HG02623 (cell line): ENCODE data around the gene TOR4A.

ENCODE experiments used
- ATAC-seq: cut with Tn5 transposase; IDR thresholded peaks from one replicate; pipeline ENCODE4 v1.9.1; 2021; ENCODE audit warnings: moderate library complexity; ENCODE audit not compliant: unreplicated experiment

The TOR4A gene

DNA sequence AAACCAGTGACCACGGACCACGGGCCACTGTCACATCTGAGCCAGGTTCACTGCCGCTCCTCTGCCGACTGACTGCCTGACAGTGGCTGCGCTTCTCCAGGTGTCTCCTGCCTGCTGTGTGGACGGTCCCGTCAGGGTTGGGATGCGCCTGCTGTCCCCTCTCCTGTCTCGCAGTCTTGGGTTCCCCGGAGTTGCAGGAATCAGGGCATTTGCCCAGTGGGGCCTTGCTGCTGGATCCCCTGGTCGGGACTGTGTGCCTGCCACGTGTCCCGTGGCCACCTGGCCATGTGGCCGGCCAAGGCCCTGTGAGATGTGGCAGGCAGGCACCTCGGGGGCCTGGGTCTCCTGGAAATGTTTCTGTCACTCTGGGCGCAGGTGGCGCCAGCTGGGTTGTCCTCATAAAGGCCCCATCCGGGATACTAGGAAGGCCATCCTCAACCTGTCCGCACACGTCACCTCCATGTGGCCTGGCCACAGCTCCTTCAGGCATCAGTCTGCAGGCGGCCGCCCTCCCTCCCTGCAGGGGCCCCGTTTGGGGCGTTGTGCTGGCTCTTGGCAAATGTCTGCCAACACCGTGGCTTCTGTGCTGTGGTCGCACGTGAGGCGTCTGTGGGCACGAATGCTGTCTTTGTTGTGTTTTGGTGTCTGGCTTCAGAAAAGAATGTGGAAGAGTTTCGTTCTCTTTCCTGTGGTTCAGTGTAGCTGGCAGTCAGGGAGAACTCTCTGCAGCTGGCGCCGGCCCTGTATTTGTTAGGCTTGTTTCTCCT lies 6.4 kb upstream of the TOR4A start:
- ATAC-seq, result no peak

DNA sequence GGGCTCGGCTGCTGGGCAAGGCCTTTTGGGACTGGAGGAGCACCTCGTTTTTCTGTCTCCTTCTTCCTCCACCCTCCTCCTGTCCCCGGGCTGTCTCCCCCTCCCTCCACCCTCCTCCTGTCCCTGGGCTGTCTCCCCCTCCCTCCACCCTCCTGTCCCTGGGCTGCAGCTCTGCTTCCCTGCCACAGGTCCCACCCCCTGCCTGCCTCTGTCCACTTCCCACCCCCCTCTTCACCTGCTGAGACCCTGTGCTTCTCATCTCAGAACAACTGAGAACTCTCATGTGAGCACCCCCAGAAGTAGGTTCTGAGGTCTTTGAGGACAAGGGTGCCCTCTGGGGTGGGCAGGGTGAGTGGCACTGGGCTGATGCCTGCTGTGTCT lies 5.8 kb upstream of the TOR4A start:
- no peak for ATAC-seq

DNA sequence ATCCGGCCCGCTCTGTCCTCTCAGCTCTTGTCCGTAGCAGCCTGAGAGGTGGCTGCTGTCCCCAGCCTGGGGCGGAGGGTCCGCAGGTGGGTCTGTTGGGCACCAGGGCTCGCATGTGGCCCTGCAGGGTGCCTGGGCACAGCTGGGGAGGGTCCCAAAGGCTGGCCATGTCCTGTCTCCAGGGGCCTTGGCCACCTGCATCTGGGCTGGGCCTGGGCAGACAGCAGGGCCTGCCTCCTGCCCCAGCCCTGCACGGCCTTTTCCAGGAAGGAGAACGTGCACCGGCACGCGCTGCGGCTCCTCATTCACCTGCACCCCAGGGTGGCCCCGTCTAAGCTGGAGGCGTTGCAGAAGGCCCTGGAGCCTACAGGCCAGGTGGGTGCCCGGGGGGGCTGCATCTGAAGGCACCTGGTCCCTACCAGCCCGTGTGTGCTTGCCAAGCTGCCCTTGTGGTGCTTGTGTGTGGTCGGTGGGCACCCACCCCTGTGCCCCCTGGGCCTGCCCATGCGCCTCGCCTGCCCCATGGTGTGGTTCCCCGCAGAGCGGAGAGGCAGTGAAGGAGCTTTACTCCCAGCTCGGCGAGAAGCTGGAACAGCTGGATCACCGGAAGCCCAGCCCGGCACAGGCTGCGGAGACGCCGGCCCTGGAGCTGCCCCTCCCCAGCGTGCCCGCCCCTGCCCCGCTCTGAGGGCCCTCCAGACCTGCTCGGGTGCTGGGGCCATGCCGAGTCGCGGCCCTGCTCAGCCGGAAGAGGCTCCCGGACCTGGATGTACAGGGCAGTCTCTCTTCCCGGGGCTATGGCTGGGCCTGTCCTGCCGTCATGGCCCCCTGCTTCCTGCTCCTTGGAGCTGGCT lies 5.1 kb upstream of the TOR4A start:
- ATAC-seq, result no peak

DNA sequence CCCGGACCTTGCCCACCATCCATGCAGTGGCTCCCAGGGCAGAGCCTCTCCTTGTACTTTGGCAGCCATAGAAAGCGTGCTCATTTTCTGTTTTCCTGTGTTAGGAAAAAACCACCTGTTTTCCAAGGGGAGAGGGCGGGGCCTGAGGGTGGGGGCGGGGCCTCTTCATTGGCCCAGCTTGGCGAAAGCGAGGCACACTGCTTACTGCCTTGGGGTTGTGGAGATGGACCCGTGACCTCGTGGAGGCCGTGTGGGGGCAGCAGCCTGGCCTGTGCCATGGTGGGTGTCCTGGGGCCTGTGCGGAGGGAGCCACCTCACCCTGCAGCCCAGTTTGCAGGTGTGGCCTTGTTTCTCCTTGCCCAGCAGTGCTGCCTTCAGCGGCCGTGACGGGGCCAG lies 4.4 kb upstream of the TOR4A start:
- ATAC-seq, result no peak

DNA sequence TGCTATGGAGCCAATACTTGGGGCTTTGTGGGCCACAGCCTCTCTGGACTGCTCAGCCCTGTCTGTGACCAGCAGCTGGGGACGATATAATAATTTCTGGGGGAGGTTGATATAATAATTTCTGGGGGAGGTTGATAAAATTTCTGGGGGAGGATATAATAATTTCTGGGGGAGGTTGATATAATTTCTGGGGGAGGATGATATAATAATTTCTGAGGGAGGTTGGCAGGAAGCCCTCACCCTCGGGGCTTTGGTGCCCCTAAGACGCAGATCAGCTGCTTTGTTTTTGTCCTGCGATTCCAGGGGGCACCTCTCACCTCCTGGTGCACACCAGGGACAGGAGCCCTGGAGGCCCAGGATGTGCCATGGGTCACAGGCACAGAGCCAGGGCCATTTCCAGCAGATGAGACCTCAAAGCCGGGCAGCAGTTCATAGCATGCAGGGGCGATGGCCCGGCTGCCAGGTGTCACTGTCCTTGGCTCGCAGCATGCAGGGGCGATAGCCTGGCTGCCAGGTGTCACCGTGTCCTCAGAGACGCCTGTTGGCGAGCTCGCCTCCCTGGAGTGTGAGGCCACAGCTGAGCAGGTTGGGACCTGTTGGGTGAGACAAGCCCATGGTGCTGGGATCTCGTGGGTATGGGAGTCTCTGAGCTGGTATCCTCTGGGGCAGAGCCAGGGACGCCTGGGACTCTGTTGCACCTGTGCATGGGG lies 3.8 kb upstream of the TOR4A start:
- ATAC-seq, result no peak

DNA sequence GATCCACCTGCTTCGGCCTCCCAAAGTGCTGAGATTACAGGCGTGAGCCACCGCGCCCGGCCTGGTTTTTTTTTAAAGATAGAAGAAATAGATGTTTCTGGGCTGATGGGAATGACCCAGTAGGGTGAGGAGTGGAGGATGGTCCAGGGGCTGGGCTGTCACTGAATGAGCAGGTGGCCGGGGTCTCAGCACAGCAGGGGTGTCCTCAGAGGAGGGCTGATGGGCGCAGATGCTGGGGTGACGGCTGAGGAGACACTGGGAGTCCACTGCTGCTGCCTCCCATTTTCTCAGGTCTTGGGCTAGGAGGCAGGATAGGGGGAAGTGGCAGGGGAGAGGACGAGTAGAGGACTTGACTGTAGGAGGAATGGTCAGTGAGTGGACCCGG lies 2.3 kb upstream of the TOR4A start:
- no peak for ATAC-seq

DNA sequence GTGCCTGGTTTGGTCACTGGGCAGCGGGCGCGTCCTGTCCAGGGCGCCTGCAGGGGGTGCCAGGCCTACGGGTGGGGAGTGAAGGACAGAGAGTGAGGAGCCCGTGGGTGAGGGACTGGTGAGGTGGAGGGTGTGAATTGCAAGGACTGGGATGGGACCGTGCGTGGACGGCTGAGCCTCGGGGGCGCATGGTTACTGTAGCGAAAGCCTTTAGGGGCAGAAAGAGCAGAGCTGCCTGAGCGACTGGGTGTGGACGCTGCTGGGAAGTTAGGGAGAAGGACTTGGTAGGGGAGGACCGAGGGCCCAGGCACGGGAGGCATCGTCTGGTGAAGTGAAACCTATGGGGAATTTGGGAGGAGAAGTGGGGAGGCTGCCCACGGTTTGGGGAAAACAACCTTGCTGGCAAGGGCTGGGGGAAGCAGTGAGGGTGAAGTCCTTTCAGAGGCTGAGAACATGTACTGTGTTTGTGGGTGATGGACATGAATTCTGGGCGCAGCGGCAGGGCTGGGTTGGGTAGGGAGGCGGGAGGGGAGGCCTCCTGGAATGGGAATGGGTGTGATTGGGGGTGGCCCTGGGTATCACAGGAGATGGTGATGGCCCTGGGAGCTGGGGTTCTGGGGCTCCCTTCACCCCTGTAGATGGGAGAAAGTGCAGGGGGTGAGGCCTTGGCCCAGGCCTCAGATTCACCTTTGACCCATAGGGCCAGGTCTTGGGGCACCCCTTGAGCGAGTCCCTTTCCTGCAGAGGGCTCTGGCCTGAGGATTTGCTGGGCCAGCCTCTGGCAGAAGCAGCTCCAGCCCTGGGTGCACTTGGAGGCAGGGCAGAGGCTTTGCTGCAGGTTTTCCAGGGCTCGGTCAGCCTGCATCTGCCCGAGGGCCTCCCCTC lies 1.7 kb upstream of the TOR4A start:
- no peak for ATAC-seq

DNA sequence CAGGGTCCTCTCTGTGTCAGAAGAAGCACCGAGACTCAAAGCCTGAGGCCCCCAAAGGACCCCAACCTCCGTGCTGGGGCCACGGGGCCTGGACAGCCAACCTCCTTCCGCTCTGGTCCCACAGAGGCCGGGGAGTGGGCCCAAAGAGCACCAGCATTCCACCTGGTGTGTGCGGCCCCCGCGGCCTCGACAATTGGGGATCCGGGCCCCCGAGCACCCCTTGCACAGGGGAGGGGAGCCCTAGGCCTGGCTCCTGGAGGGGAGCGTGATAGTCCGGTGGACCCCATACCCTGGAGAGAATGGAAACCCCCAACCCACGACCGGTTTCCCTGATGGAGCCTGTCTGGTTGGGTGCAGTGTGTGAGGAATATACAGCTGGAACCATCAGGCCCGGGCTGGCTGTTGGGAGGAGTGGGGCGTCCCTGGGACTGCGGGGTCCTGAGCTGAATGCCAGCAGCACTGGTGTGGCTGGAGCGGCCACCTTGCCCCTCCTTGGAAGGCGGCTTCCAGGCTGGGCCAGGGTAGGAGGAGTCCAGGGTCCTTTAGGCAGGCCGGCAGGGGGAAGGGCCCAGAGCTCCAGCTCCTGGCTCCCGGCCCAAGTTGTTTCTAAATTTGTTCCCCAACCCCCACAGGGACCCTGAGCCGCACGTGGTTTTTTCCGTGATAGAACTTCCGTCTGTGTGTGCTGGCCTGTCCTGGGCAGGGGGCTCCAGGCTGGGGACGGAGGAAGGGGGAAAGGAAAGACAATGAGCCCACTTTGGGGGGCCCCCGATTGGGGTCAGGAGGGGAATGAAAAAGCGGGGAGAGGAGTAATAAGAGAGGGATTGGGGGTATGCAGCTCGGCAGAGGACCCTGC lies 825 bp upstream of the TOR4A start:
- no peak for ATAC-seq

DNA sequence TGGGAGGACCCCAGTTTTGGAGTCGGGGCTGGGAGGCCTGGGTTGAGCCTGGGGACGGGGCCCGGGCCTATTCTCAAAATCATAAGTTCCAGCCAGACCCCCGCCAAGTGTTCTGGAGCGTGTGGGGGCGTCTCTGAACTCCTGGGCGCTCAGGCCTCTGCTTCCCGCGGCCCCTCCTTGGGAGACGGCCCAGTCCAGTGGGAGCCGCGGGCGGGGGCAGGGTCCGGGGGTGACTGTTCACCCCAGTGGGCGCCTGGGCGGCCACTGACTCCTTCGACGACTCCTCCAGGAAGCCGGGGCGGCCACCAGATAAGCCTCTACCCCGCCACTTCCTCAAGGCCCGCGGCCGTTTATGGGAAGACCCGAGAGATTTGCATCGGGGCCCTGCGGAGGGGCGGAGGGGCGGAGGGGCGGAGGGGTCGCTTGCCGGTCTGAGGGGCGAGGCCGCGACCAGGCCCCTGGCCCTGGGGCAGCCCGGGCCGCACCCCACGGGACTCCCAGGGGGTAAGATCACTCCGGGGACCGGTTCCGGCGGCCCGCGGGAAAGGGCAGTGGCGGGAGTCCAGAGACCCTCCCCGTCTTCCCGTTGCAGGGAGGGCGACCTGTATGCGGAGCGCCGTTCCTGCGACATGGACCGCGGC lies 655 bp downstream of the TOR4A start:
- no peak for ATAC-seq

DNA sequence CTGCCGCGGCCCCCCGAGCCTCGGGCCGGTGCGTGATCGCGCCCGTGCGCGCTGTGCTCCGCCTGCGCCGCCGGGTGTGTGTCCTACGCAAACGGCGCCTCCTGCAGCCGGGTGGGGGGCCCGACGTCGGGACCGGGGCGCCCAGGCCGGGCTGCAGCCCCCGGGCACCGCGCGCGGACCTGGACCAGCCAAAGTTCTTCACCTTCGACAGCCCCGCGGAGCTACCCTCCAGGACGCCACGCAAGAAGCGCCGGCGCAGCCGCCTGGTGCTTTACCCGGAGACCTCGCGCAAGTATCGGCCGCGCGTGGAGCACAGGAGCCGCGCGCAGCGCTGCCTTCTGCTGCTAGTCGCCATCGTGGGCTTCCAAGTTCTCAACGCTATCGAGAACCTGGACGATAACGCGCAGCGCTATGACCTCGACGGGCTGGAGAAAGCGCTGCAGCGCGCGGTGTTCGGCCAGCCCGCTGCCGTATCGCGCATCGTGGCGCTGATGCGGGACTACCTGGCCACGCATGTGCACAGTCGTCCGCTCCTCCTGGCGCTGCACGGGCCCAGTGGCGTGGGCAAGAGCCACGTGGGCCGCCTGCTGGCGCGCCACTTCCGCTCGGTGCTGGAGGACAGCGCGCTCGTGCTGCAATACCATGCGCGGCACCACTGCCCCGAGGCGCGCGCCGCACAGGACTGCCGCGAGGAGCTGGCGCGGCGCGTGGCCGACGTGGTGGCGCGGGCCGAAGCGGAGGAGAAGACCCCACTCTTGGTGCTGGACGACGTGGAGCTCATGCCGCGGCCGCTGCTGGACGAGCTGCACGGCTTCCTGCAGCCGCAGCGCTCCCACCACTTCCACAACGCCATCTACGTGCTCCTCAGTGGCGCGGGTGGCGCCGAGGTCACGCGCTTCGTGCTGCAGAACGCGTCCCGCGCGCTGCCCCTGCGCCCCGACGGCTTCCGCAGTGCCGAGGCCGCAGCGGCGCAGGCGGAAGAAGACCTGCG lies 1.5 kb downstream of the TOR4A start:
- ATAC-seq, result no peak

DNA sequence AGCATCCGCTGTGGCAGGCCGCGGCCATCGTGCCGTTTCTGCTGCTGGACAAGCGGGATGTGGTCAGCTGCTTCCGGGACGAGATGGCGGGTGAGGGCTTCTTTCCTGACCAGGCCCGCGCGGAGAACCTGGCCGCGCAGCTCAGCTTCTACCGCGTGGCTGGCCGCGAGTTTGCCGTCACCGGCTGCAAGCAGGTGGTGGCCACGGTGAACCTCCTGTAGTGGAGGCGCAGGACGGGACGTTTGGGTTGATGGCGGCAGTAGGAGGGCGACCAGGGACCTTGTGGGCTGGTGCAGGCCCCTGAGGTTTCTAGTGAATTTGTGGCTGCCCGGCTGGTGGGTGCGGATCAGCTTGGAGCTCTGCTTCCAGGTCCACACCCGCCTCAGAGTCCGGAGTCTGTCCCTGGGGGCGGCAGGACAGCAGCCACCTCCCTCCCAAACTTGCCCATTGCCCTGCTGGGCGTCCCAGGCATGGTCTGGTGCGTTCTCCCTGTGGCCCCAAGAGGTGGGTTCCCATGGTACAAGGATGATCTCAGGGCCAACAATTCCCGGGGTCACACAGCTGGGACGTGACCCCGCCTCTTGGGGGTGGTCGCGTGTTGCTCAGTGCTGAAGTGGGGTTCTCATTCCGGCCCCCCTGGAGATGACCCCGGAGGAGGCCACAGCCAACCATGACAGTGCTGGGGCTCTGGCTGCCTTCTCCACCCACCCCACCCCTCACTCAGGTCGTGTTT lies 2.4 kb downstream of the TOR4A start:
- ATAC-seq, result no peak

DNA sequence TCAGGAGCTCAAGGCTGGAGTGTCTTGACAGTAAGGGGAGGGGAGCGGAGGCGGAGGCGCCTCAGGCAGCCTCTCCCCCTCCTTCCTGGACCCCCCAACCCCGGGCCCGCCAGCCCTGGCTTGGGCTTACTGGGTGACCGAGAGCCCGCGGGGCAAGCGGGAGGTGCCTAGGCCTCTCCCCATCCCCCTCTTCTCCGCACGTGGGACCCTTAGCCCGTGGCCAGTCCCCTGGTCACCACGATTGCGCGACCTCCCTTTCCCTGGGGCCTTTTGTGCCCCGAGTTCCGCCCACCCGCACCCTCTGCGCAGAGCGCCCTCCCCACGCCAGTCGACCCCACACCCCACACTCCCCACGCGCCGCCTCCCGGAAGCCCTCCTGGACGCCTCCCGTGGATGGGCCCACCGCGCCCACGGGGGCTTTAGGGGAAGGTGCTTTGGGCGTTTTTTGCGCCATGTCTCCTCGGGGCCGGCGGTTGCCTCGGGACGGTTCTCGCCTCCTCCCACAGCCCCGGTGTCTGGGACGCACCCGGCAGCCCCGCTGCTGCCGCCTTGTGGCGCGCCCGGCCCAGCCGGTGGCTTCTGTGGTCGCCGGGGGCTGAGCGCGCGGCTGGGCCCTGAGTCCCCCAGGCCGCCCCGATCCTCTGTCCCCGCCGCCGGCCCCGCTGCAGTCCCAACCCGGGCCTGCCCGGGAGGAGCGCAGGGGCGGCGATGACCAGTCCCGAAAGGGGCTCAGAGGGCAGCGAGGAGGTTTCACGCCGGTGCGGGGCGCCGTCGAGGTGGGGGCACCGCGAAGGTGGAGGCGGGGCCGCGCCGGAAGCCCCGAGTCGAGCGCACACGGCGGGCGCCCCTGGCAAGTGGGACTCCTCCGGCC lies 3.2 kb downstream of the TOR4A start:
- no peak for ATAC-seq

DNA sequence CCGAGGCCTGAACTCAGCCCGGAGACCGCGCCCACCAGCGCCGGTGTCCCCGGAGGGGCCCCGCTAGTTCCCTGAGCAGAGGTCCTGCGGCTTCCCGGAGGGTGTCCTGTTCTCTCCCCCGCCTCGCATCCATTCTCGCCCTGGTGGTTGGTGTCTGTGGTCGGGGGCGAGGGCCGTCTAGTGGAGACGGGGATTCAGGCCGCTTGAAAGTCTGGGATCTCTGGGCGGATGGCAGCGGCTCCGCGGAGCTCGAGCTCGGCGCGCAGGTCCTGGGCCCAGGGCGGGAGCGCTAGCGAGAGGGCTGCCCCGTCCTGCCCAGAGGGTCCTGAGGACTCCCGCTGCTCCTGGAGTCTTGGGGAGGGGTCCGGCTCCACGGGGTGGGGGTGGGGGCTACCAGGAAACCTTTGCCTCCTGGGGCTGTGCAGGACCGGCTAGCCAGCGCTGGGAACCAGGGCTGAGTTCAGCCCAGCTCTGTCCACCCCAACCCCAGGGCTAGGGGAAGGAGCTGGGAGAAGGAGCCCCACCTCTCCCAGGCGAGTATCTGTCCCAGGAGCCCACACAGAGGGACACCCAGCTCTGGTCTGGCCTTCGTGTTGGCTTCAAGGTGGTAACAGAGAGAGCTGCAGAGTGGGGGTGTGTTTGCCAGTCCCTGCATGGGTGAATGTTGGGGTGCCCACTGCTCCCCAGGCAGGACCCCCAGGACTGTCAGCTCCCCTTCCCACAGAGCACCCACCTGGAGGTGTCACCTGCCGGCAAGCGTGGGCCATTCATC lies 4.0 kb downstream of the TOR4A start:
- no peak for ATAC-seq

DNA sequence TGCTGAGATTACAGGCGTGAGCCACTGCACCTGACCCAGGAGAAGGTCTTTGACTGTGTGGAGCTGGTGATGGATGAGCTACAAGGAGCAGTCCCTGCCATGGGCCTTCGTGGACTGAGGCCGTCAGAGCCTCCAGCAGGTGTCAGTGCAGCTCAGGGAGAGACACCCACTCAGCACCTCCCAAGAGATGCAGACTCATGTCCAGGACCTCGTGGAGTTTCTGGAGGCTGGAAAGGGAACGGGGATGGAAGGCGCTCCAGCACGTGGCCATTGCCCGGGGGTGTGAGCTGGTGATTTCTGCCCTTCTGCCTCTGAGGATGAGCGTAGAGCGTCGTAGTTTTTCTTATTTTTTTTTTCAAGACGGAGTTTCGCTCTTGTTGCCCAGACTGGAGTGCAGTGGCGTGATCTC lies 9.5 kb downstream of the TOR4A start:
- ATAC-seq, result no peak

DNA sequence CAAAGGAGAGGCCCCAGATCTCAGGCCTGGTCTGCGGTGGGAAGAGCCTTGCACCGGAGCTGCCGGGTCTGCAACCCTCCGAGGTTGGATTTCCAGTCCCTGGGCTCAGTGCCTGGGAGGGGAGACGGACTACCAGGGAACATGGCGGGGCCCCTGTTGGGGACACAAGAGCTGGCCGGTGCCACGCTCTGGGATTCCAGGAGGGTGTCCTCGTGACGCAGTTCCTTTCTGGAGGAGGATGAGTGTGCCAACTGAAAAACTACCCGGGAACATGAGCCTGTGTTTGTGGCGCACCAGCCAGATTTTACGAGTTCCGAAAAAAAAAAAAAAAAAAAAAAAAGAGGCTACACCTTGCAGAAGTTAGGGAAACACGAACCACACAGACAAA lies 15.6 kb downstream of the TOR4A start:
- ATAC-seq, result no peak
